ENCODE measurements around the gene CSNK1G3.

DNA sequence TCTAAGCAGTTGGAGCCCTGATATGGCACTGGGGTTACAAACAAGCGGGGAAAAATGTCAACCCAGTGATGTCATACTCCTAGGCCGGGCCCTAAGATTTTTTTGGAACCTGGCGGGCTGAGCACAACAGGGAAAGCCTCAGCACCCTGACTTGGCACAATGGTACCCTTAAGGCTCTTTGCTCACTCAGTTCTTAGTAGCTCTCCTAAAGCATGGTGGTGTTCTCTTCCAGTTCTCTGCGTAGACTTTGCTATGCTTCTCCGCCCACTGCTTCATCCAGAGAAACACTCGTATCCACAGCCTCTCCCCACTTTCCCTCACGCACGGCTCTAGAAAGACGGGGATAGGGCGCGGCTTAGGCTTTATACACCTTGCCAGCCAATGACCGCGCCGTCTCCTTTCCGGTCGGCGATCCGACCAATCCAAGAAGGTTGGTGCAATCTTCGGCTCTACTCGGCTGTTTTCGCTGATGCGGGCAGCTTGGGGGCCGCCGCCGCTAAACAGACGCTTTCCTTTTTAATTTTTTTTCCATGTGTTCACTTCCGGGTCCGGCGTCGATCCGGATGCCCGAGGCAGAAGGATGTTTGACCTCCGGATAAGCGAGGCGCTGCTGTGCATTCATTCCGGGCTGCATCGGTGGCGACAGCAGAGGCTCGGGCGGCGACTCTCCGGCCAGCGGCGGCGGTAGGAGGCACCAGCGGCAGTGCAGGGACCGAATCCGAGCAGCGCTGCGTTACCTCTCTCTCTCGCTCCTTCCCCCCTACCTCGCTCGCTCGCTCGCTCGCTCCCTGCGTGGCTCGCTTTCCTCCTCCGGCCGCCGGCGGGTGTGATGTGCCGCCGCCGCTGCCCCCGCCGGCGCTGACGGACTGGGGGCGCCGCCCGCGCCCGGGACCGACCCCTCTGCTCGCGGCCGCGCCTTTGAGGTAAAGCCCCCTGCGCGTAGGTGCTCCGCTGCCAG, at the start of gene CSNK1G3:
- TF ChIP-seq, protein P1, sequence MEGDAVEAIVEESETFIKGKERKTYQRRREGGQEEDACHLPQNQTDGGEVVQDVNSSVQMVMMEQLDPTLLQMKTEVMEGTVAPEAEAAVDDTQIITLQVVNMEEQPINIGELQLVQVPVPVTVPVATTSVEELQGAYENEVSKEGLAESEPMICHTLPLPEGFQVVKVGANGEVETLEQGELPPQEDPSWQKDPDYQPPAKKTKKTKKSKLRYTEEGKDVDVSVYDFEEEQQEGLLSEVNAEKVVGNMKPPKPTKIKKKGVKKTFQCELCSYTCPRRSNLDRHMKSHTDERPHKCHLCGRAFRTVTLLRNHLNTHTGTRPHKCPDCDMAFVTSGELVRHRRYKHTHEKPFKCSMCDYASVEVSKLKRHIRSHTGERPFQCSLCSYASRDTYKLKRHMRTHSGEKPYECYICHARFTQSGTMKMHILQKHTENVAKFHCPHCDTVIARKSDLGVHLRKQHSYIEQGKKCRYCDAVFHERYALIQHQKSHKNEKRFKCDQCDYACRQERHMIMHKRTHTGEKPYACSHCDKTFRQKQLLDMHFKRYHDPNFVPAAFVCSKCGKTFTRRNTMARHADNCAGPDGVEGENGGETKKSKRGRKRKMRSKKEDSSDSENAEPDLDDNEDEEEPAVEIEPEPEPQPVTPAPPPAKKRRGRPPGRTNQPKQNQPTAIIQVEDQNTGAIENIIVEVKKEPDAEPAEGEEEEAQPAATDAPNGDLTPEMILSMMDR (optimal IDR thresholded peaks at IDR 0.05 in 1 of 3, IDR thresholded peaks at IDR 0.05 in 1 of 3, conservative IDR thresholded peaks at IDR 0.05 in 1 of 3; ENCODE audit: extremely low read depth in 1 of 3, insufficient read depth in 2 of 3, low read length in 3 of 3): no peak
- TF ChIP-seq EZH2 (IDR thresholded peaks at IDR 0.05; ENCODE audit: low read length): no peak

Measured in keratinocyte (primary cell).